HFFc6 (cell line): ENCODE data around the gene PPDPF. TPM values are rescaled to one million over a fixed set of nuclear protein-coding genes. Genes with fewer than 3 reads are reported as not detected.

Source experiments
- DNase-seq: peaks from one replicate; pipeline ENCODE4 v3.0.0-alpha.2; 2018
- H3K27ac Mint-ChIP-seq: 2 replicates; pipeline ENCODE4 v1.8.0; 2020; ENCODE audit warnings: mild to moderate bottlenecking, mixed read lengths
- H3K27me3 Mint-ChIP-seq: 2 replicates; pipeline ENCODE4 v1.8.0; 2021; ENCODE audit warnings: mild to moderate bottlenecking, moderate library complexity, mixed read lengths; ENCODE audit not compliant: insufficient read depth
- H3K36me3 Mint-ChIP-seq: 2 replicates; pipeline ENCODE4 v1.8.0; 2021; ENCODE audit warnings: low read depth, mixed read lengths
- H3K4me1 Mint-ChIP-seq: 2 replicates; pipeline ENCODE4 v1.8.0; 2020; ENCODE audit warnings: low read depth, mixed read lengths
- H3K4me3 Mint-ChIP-seq: 2 replicates; pipeline ENCODE4 v1.8.0; 2020; ENCODE audit warnings: mild to moderate bottlenecking, moderate library complexity, mixed read lengths
- H3K9me3 Mint-ChIP-seq: 2 replicates; pipeline ENCODE4 v1.8.0; 2020; ENCODE audit warnings: mild to moderate bottlenecking, mixed read lengths
- CTCF ChIP-seq: fragments of 200-600 bp; sonication (generic); IDR thresholded peaks from 2 replicates; pipeline ENCODE4 v1.5.0; 2021; ENCODE audit warnings: antibody characterized with exemption, mild to moderate bottlenecking
- total RNA-seq, 6 experiments: library from RNA; stranded (reverse); fragmentation: NEBNext Ultra II Directional; extraction: Animal tissue kit (Norgen Biotek cat#: 25700); gene quantifications; 2 replicates in 1 of 6; 3 replicates in 5 of 6; pipeline ENCODE4 v1.2.3, GENCODE V29; 2021

The PPDPF gene
- total RNA-seq, 6 experiments from 2014 or later: 388 to 518 (median 443) TPM

DNA sequence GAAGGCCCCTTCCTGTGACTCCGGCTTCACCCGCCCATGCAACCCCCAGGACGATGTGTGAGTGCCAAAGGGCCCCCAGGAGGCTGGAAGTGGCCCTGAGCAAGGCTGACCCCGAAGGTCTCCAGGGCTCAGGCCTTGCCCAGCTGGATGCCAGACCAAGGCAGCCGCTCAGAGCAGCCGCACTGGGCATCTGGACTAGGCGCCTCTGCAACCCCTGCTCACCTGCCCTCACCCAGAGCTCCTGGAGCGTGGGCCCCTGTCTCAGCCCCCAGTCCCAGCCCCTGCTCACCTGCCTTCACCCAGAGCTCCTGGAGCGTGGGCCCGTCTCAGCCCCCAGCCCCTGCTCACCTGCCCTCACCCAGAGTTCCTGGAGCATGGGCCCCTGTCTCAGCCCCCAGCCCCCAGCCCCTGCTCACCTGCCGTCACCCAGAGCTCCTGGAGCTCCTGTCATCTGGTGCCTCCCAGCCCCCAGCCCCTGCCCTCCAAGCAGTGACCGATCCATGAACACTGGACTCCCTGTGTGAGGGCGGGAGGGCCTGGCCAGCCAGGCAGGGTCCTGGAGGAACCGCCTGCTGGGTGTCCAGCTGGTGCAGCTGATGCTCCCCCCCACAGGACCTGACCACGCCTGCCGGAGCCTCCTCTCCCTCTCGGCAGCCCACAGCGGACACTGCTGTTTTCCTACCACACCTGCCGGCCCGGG, 25.8 kb downstream of the PPDPF start:
- no peak for DNase-seq
- H3K4me3 Mint-ChIP-seq: no peak overlapping the region
- TF ChIP-seq CTCF: no peak
- H3K27me3 Mint-ChIP-seq: peaks cover 22% of the 10 kb centered on the region
- no peak overlapping the region for H3K27ac Mint-ChIP-seq
- peaks cover 5% of the 10 kb centered on the region for H3K4me1 Mint-ChIP-seq
- H3K36me3 Mint-ChIP-seq: no peaks in the 10 kb centered on the region
- no peaks in the 10 kb centered on the region for H3K9me3 Mint-ChIP-seq

- H3K36me3 Mint-ChIP-seq: no peaks in the 10 kb centered on the region
- no peak for DNase-seq
- H3K4me3 Mint-ChIP-seq: no peak overlapping the region
- H3K27ac Mint-ChIP-seq: no peak overlapping the region
- H3K27me3 Mint-ChIP-seq: peaks cover 22% of the 10 kb centered on the region
- TF ChIP-seq CTCF: no peak
- H3K9me3 Mint-ChIP-seq: no peaks in the 10 kb centered on the region
- H3K4me1 Mint-ChIP-seq: peaks cover 5% of the 10 kb centered on the region
These were observed 26.6 kb downstream of the PPDPF start for GRCh38 chr20:63546956-63547724.

- Mint-ChIP-seq H3K27ac (no peak within 1 kb of the TSS), H3K9me3 (no peaks in the 10 kb centered on the region), H3K4me1 (peaks cover 5% of the 10 kb centered on the region), H3K27me3 (peaks cover 21% of the 10 kb centered on the region), H3K4me3 (no peak within 1 kb of the TSS), H3K36me3 (no peaks in the 10 kb centered on the region)
- no peak for DNase-seq
- TF ChIP-seq CTCF: no peak
These were observed 27.3 kb downstream of the PPDPF start, which contains the start of gene SRMS for GRCh38 chr20:63547725-63548480. TSS of gene SRMS (minus strand) at chr20:63547749. CDS start at chr20:63547463, 286 bp downstream.

- H3K27me3 Mint-ChIP-seq: peaks cover 20% of the 10 kb centered on the region
- no peaks in the 10 kb centered on the region for H3K9me3 Mint-ChIP-seq
- TF ChIP-seq CTCF: no peak
- H3K4me3 Mint-ChIP-seq: no peak overlapping the region
- H3K27ac Mint-ChIP-seq: no peak overlapping the region
- H3K4me1 Mint-ChIP-seq: peaks cover 5% of the 10 kb centered on the region
- no peaks in the 10 kb centered on the region for H3K36me3 Mint-ChIP-seq
- no peak for DNase-seq
These were observed 28.0 kb downstream of the PPDPF start for GRCh38 chr20:63548542-63548941.

GRCh38 chr20:63549019-63549418, 28.5 kb downstream of the PPDPF start:
- Mint-ChIP-seq H3K4me1 (peaks cover 5% of the 10 kb centered on the region), H3K27me3 (peaks cover 20% of the 10 kb centered on the region), H3K4me3 (no peak overlapping the region), H3K36me3 (no peaks in the 10 kb centered on the region), H3K27ac (no peak overlapping the region), H3K9me3 (no peaks in the 10 kb centered on the region)
- no peak for TF ChIP-seq CTCF
- no peak for DNase-seq
